ENCODE measurements around the gene RPS21.

Gene RPS21

GRCh38 chr20:62353289-62354030 is 33.4 kb upstream of the RPS21 start:
- POLR2A ChIA-PET: no interaction called here
- DNase-seq (ENCODE audit: extremely low spot score): no peak
- TF ChIP-seq, protein P1, sequence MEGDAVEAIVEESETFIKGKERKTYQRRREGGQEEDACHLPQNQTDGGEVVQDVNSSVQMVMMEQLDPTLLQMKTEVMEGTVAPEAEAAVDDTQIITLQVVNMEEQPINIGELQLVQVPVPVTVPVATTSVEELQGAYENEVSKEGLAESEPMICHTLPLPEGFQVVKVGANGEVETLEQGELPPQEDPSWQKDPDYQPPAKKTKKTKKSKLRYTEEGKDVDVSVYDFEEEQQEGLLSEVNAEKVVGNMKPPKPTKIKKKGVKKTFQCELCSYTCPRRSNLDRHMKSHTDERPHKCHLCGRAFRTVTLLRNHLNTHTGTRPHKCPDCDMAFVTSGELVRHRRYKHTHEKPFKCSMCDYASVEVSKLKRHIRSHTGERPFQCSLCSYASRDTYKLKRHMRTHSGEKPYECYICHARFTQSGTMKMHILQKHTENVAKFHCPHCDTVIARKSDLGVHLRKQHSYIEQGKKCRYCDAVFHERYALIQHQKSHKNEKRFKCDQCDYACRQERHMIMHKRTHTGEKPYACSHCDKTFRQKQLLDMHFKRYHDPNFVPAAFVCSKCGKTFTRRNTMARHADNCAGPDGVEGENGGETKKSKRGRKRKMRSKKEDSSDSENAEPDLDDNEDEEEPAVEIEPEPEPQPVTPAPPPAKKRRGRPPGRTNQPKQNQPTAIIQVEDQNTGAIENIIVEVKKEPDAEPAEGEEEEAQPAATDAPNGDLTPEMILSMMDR (IDR thresholded peaks at IDR 0.05; ENCODE audit: control extremely low read depth, extremely low read depth, low read depth, missing control alignments): no peak
- CTCF ChIA-PET: interaction anchor here (1.3 kb wide), 1 partner anchor 12 kb away, joined by 3 read pairs; no protein-coding TSS in a partner anchor

DNA sequence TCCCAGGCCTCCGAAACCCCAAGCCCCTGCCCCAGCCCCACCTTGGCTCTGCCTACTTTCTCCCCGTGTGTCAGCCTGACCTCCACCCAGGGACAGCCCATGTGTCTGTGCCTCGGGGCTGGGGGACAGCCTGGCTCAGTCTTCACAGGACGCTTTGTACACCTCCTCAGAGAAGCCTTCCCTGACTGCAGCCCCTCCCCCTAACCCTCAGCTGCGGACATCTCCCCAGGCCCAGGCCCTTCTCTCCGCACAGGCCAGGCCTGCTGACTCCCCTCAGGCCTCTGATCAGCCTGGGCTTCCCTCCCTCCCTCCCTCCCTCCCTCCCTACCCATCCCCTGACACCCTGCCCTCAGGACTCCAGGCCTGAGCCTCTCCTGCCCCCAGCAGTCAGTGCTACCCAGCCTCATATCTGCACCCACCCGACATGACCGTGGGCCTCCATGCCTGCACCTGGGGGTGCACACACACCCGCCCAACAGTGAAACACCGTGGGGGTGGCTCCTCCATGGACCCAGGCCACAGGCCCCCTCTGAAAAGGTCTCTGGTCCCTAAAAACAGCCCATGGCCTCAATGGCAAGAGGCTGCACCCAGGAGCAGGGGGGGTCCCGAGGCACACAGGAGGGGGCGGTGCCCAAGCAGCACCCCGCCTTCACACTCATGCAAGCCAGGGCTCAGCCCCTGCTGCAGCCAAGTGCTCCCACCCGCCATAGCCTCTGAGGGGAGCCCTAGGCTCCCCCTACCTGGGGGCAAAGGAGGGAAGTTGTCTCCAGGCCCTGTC is 32.7 kb upstream of the RPS21 start:
- ChIA-PET POLR2A (no interaction called here), CTCF (no interaction called here)
- TF ChIP-seq, protein P1 (IDR thresholded peaks at IDR 0.05; ENCODE audit: control extremely low read depth, extremely low read depth, low read depth, missing control alignments): no peak
- no peak for DNase-seq (ENCODE audit: extremely low spot score)

GRCh38 chr20:62354811-62355341 is 32.0 kb upstream of the RPS21 start:
- TF ChIP-seq, protein P1 (IDR thresholded peaks at IDR 0.05; ENCODE audit: control extremely low read depth, extremely low read depth, low read depth, missing control alignments): no peak
- DNase-seq (ENCODE audit: extremely low spot score): no peak
- ChIA-PET POLR2A (no interaction called here), CTCF (no interaction called here)

DNA sequence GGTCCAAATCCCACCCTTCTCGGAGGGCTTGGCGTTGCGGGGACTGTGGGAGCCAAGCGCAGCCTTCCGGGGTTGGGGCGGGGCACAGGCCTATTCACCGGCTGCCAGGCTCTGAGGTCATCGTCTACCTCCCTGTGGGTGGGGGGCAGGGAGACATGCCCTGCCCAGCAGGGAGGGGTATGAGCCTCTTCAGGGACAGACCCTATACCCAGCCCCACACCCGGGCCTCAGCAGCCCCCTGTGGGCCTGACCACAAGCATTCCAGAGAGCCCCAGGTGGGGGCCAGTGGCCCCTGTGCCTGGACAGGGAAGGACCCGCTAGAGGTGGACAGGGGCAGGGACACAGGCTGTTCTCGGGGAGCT is 31.4 kb upstream of the RPS21 start:
- no peak for DNase-seq (ENCODE audit: extremely low spot score)
- TF ChIP-seq, protein P1 (IDR thresholded peaks at IDR 0.05; ENCODE audit: control extremely low read depth, extremely low read depth, low read depth, missing control alignments): no peak
- ChIA-PET POLR2A (no interaction called here), CTCF (interaction anchor here (2.1 kb wide), 1 partner anchor 27 kb away, joined by 8 read pairs; no protein-coding TSS in a partner anchor)

DNA sequence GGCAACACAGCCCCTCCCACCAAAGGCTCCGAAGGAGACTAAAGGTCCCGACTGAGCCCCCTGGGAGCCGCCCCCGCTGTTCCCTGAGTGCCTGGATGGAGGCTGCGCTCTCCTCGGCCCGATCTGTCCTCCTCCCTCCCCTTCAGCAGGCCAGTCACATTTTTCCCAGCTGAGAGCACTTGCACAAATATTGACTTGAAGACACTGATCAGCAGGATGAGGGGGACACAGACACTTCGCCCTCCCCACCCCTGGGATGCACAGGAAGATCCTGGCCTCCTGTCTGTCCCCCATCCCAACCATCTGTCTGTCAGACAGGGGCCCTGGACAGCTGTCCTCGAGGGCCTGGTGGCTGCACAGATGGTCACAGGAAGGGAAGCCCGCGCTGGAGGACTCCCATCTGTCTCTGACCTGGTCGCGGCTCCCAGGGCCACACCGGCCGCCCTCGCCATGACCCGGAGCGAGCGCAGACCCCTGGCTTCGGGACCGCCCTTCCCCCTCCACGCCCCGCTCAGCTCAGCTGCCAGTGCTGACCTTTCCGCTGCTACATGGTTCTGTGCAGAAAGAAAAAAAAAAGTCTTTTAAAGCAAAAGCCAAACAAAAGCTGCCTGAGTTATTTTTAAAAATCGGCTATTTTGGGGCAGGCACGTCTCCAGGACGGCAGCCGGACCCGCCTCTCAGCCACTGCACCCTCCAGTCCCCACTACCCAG is 30.9 kb upstream of the RPS21 start:
- CTCF ChIA-PET: interaction anchor here (2.1 kb wide), 1 partner anchor 26 kb away, joined by 8 read pairs; no protein-coding TSS in a partner anchor
- DNase-seq (ENCODE audit: extremely low spot score): no peak
- POLR2A ChIA-PET: no interaction called here
- TF ChIP-seq, protein P1 (IDR thresholded peaks at IDR 0.05; ENCODE audit: control extremely low read depth, extremely low read depth, low read depth, missing control alignments): no peak

- POLR2A ChIA-PET: no interaction called here
- TF ChIP-seq, protein P1 (IDR thresholded peaks at IDR 0.05; ENCODE audit: control extremely low read depth, extremely low read depth, low read depth, missing control alignments): no peak
- DNase-seq (ENCODE audit: extremely low spot score): no peak
- CTCF ChIA-PET: interaction anchor here (1.3 to 2.1 kb wide), 2 partner anchors 11 to 26 kb away, joined by 5 to 8 read pairs; partner anchors contain the start of gene LAMA5
Measured at GRCh38 chr20:62356589-62357186, 30.2 kb upstream of the RPS21 start.
